OCI-LY1 (cell line): ENCODE data around the gene JAKMIP2.

Experiments used
- EZH2 ChIP-seq: fragments of 200-600 bp; sonication (generic), shearing (Covaris generic); IDR thresholded peaks from 2 replicates; pipeline ENCODE4 v1.8.0; 2017; ENCODE audit warnings: borderline replicate concordance, mixed run types, mild to moderate bottlenecking, antibody characterized with exemption, low read length, moderate library complexity, mixed read lengths
- TF ChIP-seq, protein P1 (sequence below): fragments of 200-600 bp; sonication (generic), shearing (Covaris generic); IDR thresholded peaks from 2 replicates; pipeline ENCODE4 v1.5.1; 2017; ENCODE audit warnings: mild to moderate bottlenecking, antibody characterized with exemption, low read length, moderate library complexity, mixed read lengths

DNA sequence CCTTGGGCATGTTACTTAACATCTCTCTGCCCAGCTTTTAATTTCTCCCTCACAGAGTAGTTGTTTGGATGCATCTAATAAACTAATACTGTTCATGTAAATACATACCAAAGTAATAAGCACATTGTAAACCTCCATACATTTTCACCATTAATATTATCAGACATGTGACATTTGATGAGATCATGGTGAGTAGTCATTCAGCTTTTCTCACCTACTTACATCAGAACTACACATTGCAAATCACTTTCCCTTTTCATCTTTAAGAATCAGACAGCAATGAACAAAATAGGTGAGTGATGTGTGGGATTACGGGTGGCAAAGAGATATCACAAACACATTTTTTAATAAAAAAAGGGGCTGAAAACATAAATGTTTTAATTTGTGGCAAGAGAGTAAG lies 89.3 kb downstream of the JAKMIP2 start:
- TF ChIP-seq, protein P1, sequence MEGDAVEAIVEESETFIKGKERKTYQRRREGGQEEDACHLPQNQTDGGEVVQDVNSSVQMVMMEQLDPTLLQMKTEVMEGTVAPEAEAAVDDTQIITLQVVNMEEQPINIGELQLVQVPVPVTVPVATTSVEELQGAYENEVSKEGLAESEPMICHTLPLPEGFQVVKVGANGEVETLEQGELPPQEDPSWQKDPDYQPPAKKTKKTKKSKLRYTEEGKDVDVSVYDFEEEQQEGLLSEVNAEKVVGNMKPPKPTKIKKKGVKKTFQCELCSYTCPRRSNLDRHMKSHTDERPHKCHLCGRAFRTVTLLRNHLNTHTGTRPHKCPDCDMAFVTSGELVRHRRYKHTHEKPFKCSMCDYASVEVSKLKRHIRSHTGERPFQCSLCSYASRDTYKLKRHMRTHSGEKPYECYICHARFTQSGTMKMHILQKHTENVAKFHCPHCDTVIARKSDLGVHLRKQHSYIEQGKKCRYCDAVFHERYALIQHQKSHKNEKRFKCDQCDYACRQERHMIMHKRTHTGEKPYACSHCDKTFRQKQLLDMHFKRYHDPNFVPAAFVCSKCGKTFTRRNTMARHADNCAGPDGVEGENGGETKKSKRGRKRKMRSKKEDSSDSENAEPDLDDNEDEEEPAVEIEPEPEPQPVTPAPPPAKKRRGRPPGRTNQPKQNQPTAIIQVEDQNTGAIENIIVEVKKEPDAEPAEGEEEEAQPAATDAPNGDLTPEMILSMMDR, result no peak
- no peak for TF ChIP-seq EZH2
